ENCODE measurements around the gene ZNF440. TPM values are rescaled to one million over a fixed set of nuclear protein-coding genes. Genes with fewer than 3 reads are reported as not detected.
"Not testable (repeated sequence)": the region's sequence is repeated elsewhere in the genome, so short reads cannot be mapped to it uniquely, and the experiment has no call there.

Gene ZNF440
- total RNA-seq, 2 experiments from 2014 or later = 7.9 to 15.2 TPM

- BruUV-seq (replicated peaks) = no TSS peak
- CTCF ChIA-PET (ENCODE audit: unreplicated experiment) = no interaction called here
Observed at GRCh38 chr19:11843722-11844121, 29.6 kb downstream of the ZNF440 start.

GRCh38 chr19:11847615-11848014 is 33.5 kb downstream of the ZNF440 start:
- H3K9me3 ChIP-seq (ENCODE audit: low read length); H4K20me1 ChIP-seq (ENCODE audit: insufficient read depth, low read length); CTCF ChIA-PET (ENCODE audit: unreplicated experiment); BruUV-seq (replicated peaks); H3K4me3 ChIP-seq (ENCODE audit: low read depth, low read length, poor library complexity, severe bottlenecking); intact Hi-C loops (cut with micrococcal nuclease; ENCODE audit: unreplicated experiment); DNase-seq (ENCODE audit: low spot score); H3K27ac ChIP-seq (ENCODE audit: low read depth, low read length, poor library complexity, severe bottlenecking); H3K9me2 ChIP-seq (ENCODE audit: insufficient read depth, low read length): not testable (repeated sequence)
- POLR2A ChIA-PET = interaction anchor here (1.0 to 1.4 kb wide), 2 partner anchors 10 to 96 kb away, joined by 3 to 4 read pairs; no protein-coding TSS in a partner anchor
- Histone ChIP-seq H3K4me2 (ENCODE audit: low read length) (peak overlapping the region; percentile 77), H3K4me1 (ENCODE audit: insufficient read depth, low read length, poor library complexity, severe bottlenecking) (peaks cover 20% of the 10 kb centered on the region), H3K79me2 (ENCODE audit: insufficient read depth, low read depth, low read length) (peaks cover 40% of the 10 kb centered on the region; the same call in 1 of the 2 replicates), H2AFZ (ENCODE audit: low read length) (peak overlapping the region; percentile 89; the same call in 1 of the 2 replicates), H3K36me3 (ENCODE audit: insufficient read depth, low read length) (peaks cover 16% of the 10 kb centered on the region)
- 0 out of 2 replicates have a peak, but pooled peaks have one; percentile 29 for TF ChIP-seq CTCF (conservative IDR thresholded peaks at IDR 0.05; ENCODE audit: low read length)

More at GRCh38 chr19:11843722-11844121, 29.6 kb downstream of the ZNF440 start:
- Histone ChIP-seq H3K4me1 (ENCODE audit: insufficient read depth, low read length, poor library complexity, severe bottlenecking) (peaks cover 8% of the 10 kb centered on the region), H3K4me3 (ENCODE audit: low read depth, low read length, poor library complexity, severe bottlenecking) (no peak overlapping the region), H3K9me2 (ENCODE audit: insufficient read depth, low read length) (no peaks in the 10 kb centered on the region), H3K79me2 (ENCODE audit: insufficient read depth, low read depth, low read length) (peaks cover under 1% of the 10 kb centered on the region; the same call in 1 of the 2 replicates), H3K36me3 (ENCODE audit: insufficient read depth, low read length) (no peaks in the 10 kb centered on the region), H2AFZ (ENCODE audit: low read length) (no peak overlapping the region), H3K27ac (ENCODE audit: low read depth, low read length, poor library complexity, severe bottlenecking) (no peak overlapping the region), H3K9me3 (ENCODE audit: low read length) (no peaks in the 10 kb centered on the region), H3K4me2 (ENCODE audit: low read length) (no peak overlapping the region), H4K20me1 (ENCODE audit: insufficient read depth, low read length) (no peaks in the 10 kb centered on the region)
- no peak for DNase-seq (ENCODE audit: low spot score)
- POLR2A ChIA-PET = no interaction called here
- intact Hi-C loops (cut with micrococcal nuclease; ENCODE audit: unreplicated experiment) = no loop called here
- TF ChIP-seq CTCF (conservative IDR thresholded peaks at IDR 0.05; ENCODE audit: low read length) = no peak
- no peak for TF ChIP-seq EZH2phosphoT487 (IDR thresholded peaks at IDR 0.05; ENCODE audit: borderline replicate concordance, low read depth, low read length)

- H3K9me2 ChIP-seq (ENCODE audit: insufficient read depth, low read length) = no peaks in the 10 kb centered on the region
- BruUV-seq (replicated peaks) = no TSS peak
- H3K4me1 ChIP-seq (ENCODE audit: insufficient read depth, low read length, poor library complexity, severe bottlenecking) = peaks cover 20% of the 10 kb centered on the region
- H3K9me3 ChIP-seq (ENCODE audit: low read length) = no peaks in the 10 kb centered on the region; the same call in 1 of the 2 replicates
- H3K36me3 ChIP-seq (ENCODE audit: insufficient read depth, low read length) = peaks cover 20% of the 10 kb centered on the region
- ChIA-PET POLR2A (interaction anchor here (0.5 to 1.4 kb wide), 4 partner anchors 11 to 148 kb away, joined by 3 to 6 read pairs (median 4); no protein-coding TSS in a partner anchor), CTCF (ENCODE audit: unreplicated experiment) (no interaction called here)
- no peaks in the 10 kb centered on the region for H4K20me1 ChIP-seq (ENCODE audit: insufficient read depth, low read length)
- no peak for DNase-seq (ENCODE audit: low spot score)
- H3K27ac ChIP-seq (ENCODE audit: low read depth, low read length, poor library complexity, severe bottlenecking) = peak overlapping the region; percentile 61
- H3K79me2 ChIP-seq (ENCODE audit: insufficient read depth, low read depth, low read length) = peaks cover 42% of the 10 kb centered on the region; the same call in 1 of the 2 replicates
- peak overlapping the region; percentile 77 for H3K4me2 ChIP-seq (ENCODE audit: low read length)
- TF ChIP-seq EZH2phosphoT487 (IDR thresholded peaks at IDR 0.05; ENCODE audit: borderline replicate concordance, low read depth, low read length) = no peak
- H3K4me3 ChIP-seq (ENCODE audit: low read depth, low read length, poor library complexity, severe bottlenecking) = peak overlapping the region; percentile 79
- H2AFZ ChIP-seq (ENCODE audit: low read length) = peak overlapping the region; percentile 89
- intact Hi-C loops (cut with micrococcal nuclease; ENCODE audit: unreplicated experiment) = no loop called here
Observed at GRCh38 chr19:11848200-11848593, 34.1 kb downstream of the ZNF440 start.
